KMS-11 (cell line): ENCODE results near the gene RNF31.
A peak's percentile ranks its signal among the peaks of the same experiment; 100 is the strongest.

ENCODE experiments used
- H2AFZ ChIP-seq: fragments of 200-600 bp; sonication (generic); 2 replicates; pipeline ENCODE4 v1.6.1; 2016; ENCODE audit warnings: antibody characterized with exemption, mixed run types, low read depth
- H3K27ac ChIP-seq: fragments of 200-600 bp; sonication (generic); 2 replicates; pipeline ENCODE4 v1.6.1; 2016; ENCODE audit warnings: mild to moderate bottlenecking, mixed run types
- H3K27me3 ChIP-seq: fragments of 200-600 bp; sonication (generic); 2 replicates; pipeline ENCODE4 v1.6.1; 2017; ENCODE audit warnings: mild to moderate bottlenecking, low read depth, mixed run types, moderate library complexity; ENCODE audit not compliant: insufficient read depth
- H3K36me3 ChIP-seq: fragments of 200-600 bp; sonication (generic); 2 replicates; pipeline ENCODE4 v1.6.1; 2017; ENCODE audit warnings: mild to moderate bottlenecking, mixed run types; ENCODE audit not compliant: insufficient read depth
- H3K4me1 ChIP-seq: fragments of 200-600 bp; sonication (generic); 2 replicates; pipeline ENCODE4 v1.6.1; 2016; ENCODE audit warnings: mild to moderate bottlenecking, low read depth, mixed run types; ENCODE audit not compliant: poor library complexity, severe bottlenecking
- H3K4me2 ChIP-seq: fragments of 200-600 bp; sonication (generic); 2 replicates; pipeline ENCODE4 v1.7.0; 2016; ENCODE audit warnings: mild to moderate bottlenecking, mixed run types
- H3K4me3 ChIP-seq: fragments of 200-600 bp; sonication (generic); IDR thresholded peaks from 2 replicates; pipeline ENCODE4 v1.6.1; 2017; ENCODE audit warnings: low read depth, low read length, mixed read lengths; ENCODE audit not compliant: insufficient read depth
- H3K79me2 ChIP-seq: fragments of 200-600 bp; sonication (generic); 2 replicates; pipeline ENCODE4 v1.6.1; 2016; ENCODE audit warnings: low read depth, mixed run types; ENCODE audit not compliant: insufficient read depth
- H3K9ac ChIP-seq: fragments of 200-600 bp; sonication (generic); 2 replicates; pipeline ENCODE4 v1.6.1; 2016; ENCODE audit warnings: mild to moderate bottlenecking, mixed run types
- H4K20me1 ChIP-seq: fragments of 200-600 bp; sonication (generic); 2 replicates; pipeline ENCODE4 v1.6.1; 2016; ENCODE audit warnings: mild to moderate bottlenecking, mixed run types; ENCODE audit not compliant: insufficient read depth
- CTCF ChIP-seq: fragments of 200-600 bp; sonication (generic); conservative IDR thresholded peaks from 2 replicates; pipeline ENCODE4 v1.6.1; 2017; ENCODE audit warnings: low read depth, mild to moderate bottlenecking, antibody characterized with exemption, low read length, moderate library complexity, mixed read lengths

Gene RNF31

GRCh38 chr14:24195186-24196070 lies 48.1 kb downstream of the RNF31 start, which contains the start of gene TM9SF1:
TSS of gene TM9SF1 (minus strand) at chr14:24195441. CDS start at chr14:24195019, 422 bp downstream.
- Histone ChIP-seq H3K4me3 (peak within 1 kb of the TSS; percentile 55), H4K20me1 (no peaks in the 10 kb centered on the region), H3K27ac (peak within 1 kb of the TSS; percentile 94), H3K27me3 (no peaks in the 10 kb centered on the region), H3K79me2 (no peaks in the 10 kb centered on the region; the same call in 1 of the 2 replicates), H3K4me2 (peak within 1 kb of the TSS; percentile 74), H2AFZ (peak within 1 kb of the TSS; percentile 81), H3K9ac (peak within 1 kb of the TSS; percentile 99), H3K36me3 (no peaks in the 10 kb centered on the region), H3K4me1 (peaks cover 10% of the 10 kb centered on the region)
- no peak for TF ChIP-seq CTCF

GRCh38 chr14:24196071-24197055 lies 49.1 kb downstream of the RNF31 start:
- Histone ChIP-seq H3K36me3 (no peaks in the 10 kb centered on the region), H3K4me1 (peaks cover 10% of the 10 kb centered on the region), H3K79me2 (no peaks in the 10 kb centered on the region; the same call in 1 of the 2 replicates), H3K27me3 (no peaks in the 10 kb centered on the region), H4K20me1 (no peaks in the 10 kb centered on the region), H3K27ac (peak overlapping the region; percentile 94), H3K9ac (peak overlapping the region; percentile 99), H2AFZ (peak overlapping the region; percentile 81), H3K4me3 (peak overlapping the region; percentile 55), H3K4me2 (peak overlapping the region; percentile 74)
- no peak for TF ChIP-seq CTCF

GRCh38 chr14:24197056-24197450 lies 49.8 kb downstream of the RNF31 start:
- no peaks in the 10 kb centered on the region; the same call in 1 of the 2 replicates for H3K79me2 ChIP-seq
- no peak overlapping the region for H3K9ac ChIP-seq
- no peak overlapping the region for H3K27ac ChIP-seq

More at GRCh38 chr14:24197056-24197450, 49.8 kb downstream of the RNF31 start:
- Histone ChIP-seq H2AFZ (no peak overlapping the region), H4K20me1 (no peaks in the 10 kb centered on the region), H3K27me3 (no peaks in the 10 kb centered on the region), H3K4me2 (no peak overlapping the region), H3K4me1 (peaks cover 10% of the 10 kb centered on the region), H3K36me3 (no peaks in the 10 kb centered on the region), H3K4me3 (no peak overlapping the region)
- TF ChIP-seq CTCF: no peak
